GM21786 (cell line): ENCODE data around the gene FN3K.

Experiments
- ATAC-seq: cut with Tn5 transposase; IDR thresholded peaks from one replicate; pipeline ENCODE4 v1.9.1; 2021; ENCODE audit not compliant: unreplicated experiment

Gene FN3K

GRCh38 chr17:82703036-82703745 is 32.2 kb upstream of the FN3K start:
- no peak for ATAC-seq

- ATAC-seq, result no peak
Observed at GRCh38 chr17:82703935-82704865, 31.2 kb upstream of the FN3K start.

GRCh38 chr17:82704886-82705285 is 30.5 kb upstream of the FN3K start:
- ATAC-seq, result no peak

DNA sequence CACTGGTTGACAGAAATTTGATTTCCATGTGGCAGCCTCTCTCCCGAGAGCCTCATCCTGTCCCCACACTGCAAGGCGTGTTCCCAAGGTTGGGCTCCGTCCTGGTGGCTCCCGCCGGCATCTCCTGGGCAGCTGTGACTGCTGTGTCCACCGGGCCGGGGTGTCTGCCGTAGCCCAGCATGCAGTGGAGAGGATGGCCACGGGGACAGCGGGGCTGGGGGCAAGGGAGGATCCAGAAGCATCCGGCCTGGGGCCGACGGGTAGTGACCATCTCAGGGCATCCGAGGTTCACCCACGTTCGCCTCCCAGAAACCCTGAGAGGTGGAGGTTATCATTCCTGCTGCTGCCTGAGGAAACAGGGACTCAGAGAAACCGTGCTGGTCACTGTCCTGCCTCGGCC is 29.7 kb upstream of the FN3K start:
- ATAC-seq, result no peak

GRCh38 chr17:82709024-82709675 is 26.3 kb upstream of the FN3K start:
- no peak for ATAC-seq

- ATAC-seq, result no peak
Observed at GRCh38 chr17:82709676-82710498, 25.5 kb upstream of the FN3K start.

DNA sequence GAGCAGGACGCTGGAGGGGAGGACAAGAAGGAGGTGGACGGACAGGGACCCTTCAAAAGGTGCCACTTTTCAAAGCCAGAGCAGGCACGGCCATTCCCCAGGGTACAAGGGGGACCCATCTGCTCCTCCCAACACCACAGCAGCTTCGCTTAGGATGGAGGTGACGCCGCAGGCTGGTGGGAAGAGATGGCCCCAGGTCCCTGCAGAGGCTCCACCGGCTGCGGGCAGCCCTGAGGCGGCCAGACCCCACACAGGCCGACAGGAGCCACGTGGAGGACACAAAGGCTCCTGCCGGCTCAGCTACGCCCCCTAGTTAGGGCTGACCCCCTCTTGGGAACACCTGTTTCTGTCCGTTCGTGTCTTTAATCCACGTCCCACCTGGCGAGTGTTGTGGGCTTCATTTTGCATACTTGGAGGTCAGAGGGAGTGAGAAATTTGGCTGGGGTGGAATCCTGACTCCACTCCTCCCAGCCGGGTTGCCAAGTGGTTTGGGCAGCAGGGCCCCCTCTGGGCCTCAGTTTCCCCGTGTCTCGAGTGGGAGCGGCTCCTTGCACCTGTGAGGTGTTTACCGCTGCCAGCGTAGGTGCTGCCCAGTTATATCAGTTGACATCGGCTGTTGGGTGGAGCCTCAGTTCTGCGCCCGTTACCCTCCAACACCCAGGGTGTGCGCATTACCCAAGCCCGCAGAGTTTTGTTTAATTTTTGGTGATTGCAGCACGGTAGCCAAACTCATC is 24.7 kb upstream of the FN3K start:
- ATAC-seq, result no peak

- ATAC-seq, result no peak
Observed at GRCh38 chr17:82713071-82713723, 22.2 kb upstream of the FN3K start.

DNA sequence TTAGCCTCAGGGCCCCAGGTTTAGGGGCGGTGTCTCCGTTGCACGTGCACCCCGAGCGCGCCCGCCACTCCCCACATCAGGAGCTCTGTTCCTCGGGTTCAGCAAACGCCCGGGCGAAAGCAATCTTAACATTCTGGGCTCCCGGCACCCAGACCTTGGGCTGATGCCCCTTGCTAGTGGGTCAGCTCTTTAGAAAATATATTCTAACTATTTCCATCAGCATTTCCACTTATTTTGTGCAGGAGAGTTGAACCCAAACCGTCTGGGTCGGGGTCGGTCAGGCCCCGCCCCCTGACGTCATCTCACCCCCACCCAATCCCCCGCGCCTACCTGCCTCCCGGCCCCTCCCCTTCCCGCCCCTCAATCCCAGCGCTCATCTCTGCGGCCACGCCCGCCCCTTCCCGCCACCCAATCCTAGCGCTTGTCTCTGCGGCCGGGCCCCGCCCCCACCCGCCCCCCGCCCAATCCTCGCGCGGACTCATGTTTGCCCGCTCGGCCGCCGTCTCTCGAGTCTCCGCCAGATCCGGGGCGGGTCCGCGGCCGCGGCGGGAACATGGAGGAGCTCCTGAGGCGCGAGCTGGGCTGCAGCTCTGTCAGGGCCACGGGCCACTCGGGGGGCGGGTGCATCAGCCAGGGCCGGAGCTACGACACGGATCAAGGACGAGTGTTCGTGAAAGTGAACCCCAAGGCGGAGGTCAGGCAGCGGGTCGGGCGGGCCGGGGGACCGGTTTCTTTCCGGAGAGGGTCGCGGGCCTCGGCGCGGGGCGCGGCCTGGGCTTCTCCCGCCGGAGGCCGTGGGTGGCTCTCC is 19.0 kb upstream of the FN3K start, which contains the start of gene FN3KRP:
FN3KRP (plus strand) TSS at position 504 of the 808 bp plus-strand sequence; CDS start at position 554, 50 bp downstream.
- ATAC-seq, result peak; percentile 69

GRCh38 chr17:82718986-82719685 is 16.3 kb upstream of the FN3K start:
- ATAC-seq, result no peak

DNA sequence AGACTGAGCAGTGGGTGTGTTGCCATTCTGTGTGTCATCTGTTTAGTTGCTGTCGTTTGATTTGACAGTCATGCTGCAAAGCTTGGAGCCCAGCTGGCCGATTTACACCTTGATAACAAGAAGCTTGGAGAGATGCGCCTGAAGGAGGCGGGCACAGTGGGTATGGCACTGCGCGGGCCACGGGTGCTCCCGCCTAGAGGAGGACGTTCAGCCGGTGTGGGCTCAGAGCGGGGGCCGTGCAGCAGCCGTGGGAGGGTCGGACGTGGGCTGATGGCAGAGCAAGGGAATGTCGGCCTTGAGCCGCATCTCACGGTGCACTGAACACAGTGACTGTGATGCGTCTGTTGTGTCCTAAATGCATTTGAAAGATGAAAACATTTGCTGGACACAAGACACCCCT is 15.2 kb upstream of the FN3K start:
- no peak for ATAC-seq

DNA sequence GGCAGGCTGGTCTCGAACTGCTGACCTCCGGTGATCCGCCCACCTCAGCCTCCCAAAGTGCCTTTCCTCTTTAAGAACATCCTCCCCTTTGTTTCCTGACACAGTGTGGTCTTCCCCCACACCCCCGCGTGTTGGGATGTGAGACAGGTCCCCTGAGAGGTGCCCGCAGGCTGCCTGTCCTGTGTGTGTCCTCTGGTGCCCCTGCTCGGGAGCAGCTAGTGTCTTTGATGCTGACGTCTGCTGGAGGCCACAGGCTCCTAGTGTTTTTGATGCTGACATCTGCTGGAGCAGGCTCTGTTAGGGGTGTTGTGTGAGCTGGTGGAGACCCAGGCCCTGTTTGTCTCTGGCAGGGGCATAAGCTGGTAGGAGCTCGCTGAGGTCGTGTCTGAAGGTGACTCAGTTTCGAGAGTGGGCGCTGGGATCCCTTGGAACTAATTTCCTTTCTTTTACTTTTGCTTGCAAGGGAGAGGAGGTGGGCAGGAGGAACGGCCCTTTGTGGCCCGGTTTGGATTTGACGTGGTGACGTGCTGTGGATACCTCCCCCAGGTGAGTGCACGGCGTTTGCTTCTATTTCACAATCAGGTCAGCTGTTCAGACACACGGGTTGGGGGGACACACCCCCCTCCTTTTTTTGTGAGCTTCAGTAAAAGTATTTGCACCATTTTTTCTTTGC is 12.9 kb upstream of the FN3K start:
- no peak for ATAC-seq

- no peak for ATAC-seq
Observed at GRCh38 chr17:82723169-82723807, 12.1 kb upstream of the FN3K start.

DNA sequence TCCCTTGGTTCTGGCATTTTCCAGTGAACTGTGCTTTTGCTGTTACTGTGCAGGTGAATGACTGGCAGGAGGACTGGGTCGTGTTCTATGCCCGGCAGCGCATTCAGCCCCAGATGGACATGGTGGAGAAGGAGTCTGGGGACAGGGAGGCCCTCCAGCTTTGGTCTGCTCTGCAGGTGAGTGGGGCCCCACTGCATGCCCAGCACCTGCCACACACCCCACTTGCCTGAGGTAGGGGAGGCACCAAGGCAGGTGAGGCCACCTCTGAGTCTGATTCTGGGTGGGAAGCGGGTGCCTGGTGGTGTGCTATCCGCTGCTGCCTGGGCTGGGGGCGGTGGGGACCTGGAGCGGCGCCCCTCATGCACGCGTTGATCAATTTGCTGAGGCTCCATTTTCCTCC is 9.0 kb upstream of the FN3K start:
- no peak for ATAC-seq

GRCh38 chr17:82729479-82730260 is 5.7 kb upstream of the FN3K start:
- ATAC-seq, result no peak

- no peak for ATAC-seq
Observed at GRCh38 chr17:82732118-82732743, 3.2 kb upstream of the FN3K start.
